IPS-18c (cell line): ENCODE results near the gene STIL.

Experiments
- H3K4me3 ChIP-seq: 2 replicates; pipeline ENCODE4 v1.7.0; 2013; ENCODE audit warnings: low read depth, mild to moderate bottlenecking, low read length, moderate library complexity; ENCODE audit not compliant: insufficient read depth
- H3K9me3 ChIP-seq: one replicate; pipeline ENCODE4 v1.6.1; 2013; ENCODE audit warnings: mild to moderate bottlenecking, low read length, moderate library complexity; ENCODE audit not compliant: control insufficient read depth, insufficient read depth

Gene STIL

DNA sequence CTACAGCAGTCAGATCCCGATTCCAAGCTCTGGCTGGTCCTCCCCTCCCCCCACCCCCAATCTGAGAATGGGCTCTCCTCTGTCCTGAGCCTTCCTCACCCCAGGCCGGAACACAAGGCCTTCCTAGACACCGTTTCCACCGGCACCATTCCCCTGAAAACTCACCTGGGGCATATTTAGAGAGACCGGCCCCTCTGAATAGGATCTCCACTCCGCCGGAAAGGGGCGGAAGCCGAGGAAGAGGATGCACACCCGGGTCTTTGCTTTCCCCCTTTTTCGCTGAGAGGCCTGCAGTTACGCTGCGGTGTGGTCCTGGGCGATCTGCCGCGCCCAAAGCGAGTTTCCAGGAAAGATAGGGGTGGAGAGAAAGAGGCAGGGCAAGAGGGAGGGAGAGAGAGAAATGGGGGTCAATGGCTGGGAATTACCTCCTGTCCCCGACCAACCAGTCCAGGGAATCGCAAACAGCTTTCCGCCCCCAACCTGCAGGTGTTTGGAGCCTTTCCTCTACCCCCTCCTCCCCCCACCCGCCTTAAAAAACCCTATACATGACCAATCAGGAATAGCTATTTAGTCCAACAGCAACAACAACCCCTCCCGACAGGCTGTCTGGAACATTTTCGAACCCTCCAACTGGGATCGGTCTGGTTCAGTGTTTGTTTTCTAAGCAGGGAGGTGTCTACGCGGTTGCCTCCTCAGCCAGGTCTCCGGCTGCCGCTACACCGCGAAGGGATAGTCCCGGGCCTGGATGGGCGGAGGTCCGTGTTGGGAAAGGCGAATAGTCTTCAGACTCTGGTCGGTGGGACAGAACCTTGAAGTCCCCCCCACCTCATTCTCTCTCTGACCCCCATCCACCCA is 84.7 kb downstream of the STIL start:
- Histone ChIP-seq H3K4me3 (peak overlapping the region; percentile 34; the same call in 1 of the 2 replicates), H3K9me3 (no peaks in the 10 kb centered on the region)

GRCh38 chr1:47228644-47229030 is 85.3 kb downstream of the STIL start:
- H3K4me3 ChIP-seq: peak overlapping the region; percentile 34; the same call in 1 of the 2 replicates
- H3K9me3 ChIP-seq: no peaks in the 10 kb centered on the region

DNA sequence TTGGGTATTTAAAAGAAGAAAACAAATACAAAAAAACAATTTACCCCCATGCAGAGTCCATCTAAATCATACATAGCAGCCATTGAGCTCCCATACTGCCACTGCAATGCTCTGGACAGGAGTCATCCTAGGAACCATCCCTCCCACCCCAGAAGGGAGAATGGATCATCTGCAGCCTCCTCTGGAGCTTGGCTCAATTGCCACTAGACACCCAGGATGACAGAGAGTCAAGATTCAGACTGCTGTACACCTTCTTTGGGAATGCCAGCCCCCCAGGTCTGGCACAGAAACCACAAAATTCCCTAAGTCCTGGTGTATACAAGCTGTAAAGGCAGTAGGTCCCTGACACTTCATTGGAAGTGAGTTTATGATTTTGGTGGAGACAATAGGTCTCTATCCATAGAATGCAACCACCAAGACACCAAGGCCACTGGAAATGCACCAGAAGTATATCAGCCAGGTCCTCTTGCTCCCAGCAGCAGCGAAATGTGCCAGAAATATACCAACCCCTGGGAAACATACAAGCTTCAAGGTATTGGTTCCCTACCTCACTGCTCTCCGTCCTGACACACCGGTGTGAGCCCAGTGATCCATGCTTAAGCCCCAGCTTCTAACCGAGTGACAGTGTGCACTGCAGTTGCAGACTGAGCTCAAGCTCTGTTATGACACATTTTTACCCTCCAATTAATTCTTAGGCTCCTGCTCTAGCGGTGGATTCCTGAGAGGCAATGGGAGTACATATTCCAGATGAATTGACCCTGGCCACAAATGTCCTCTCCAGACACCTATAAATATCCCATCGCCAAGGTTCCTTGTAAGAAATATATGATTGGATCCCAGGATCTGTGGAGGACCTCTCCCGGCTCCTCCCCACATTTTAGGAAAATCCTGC is 86.4 kb downstream of the STIL start:
- no peaks in the 10 kb centered on the region for H3K9me3 ChIP-seq
- H3K4me3 ChIP-seq: no peak overlapping the region

DNA sequence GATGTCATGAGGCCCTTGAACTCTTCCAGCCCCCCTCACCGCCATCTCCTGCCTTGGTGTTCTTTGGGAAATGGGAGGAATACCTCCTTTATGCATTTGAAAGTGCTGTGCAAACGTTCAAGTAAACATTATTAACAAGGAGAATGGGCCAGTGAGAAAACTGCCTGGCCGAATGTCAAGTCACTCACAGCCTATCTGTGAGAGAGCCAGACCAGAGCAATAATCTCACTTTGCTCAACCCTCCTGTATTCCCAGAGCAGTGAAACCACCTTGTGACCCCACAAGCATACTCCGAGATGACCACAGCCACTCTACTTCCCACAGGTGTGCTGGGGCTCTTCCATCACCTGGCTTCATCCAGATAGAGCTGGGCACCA is 87.1 kb downstream of the STIL start:
- no peaks in the 10 kb centered on the region for H3K9me3 ChIP-seq
- H3K4me3 ChIP-seq: no peak overlapping the region

DNA sequence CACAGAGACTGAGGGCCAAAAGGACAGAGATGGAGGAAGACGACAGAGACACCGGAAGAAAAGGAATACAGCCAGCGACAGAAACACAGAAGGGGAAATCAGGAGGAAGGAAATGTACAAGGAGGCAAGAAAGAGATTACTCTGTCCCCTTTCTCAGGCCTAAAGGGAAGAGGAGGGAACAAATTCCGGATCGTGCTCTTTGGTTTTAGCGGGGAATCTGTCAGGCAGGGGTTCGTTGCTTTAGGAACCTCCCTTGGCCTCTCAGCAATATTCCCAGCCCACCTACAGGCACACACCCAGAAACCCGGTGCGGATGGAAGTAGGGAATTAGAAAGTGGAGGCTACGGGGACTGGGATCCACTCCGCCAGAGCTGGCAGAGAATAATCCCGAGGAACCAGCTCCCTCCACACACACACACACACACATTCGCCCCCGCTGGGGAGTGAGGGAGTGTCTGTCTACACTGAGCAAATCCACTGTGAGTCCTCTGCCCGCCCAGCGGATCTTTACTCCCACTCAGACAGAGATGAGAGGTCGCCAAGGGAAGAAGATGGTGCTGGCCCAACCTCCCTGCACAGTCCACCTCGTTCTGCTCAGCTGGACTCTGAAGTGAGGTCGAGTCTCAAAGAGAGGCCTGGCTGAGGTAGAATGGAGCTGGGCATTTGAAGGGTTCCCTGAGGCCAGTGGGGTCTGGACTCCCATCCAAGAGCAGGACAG is 87.7 kb downstream of the STIL start:
- H3K4me3 ChIP-seq: peak overlapping the region; percentile 31; the same call in 1 of the 2 replicates

DNA sequence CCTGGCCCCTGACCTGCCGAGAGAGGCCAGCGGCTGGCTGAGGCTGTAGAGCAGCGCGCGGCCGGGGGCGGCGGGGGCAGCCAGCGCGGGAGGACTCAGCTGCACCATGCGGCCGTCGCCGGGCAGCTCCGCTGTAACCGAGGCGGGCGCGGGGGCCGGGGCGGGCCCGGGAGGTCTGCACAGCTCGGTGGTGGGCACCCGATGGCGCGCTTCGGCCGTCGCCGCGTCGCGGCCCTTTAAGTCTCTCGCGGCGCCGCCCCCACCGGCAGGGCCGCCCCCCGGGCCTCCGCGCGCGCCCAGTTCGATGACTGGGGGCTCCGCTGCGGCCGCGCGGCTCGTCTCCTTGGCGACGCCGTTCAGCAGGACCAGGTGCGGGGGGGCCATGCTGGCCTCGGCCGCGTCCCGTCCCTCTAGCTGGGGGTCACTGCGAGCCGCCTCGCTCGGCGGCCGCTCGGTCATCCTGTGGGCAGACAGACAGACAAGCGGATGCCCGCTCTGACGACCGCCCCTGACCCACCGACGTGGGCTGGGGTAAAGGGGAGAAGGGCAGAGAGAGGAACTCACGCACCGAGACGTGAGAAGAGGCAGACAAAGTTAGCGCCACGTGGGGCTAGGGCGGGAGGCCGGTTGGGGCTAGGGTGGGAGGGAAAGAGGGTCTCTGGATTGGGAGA is 88.4 kb downstream of the STIL start:
- Histone ChIP-seq H3K4me3 (peak overlapping the region; percentile 31), H3K9me3 (no peaks in the 10 kb centered on the region)

More for the DNA sequence above, 87.7 kb downstream of the STIL start:
- H3K9me3 ChIP-seq: no peaks in the 10 kb centered on the region

DNA sequence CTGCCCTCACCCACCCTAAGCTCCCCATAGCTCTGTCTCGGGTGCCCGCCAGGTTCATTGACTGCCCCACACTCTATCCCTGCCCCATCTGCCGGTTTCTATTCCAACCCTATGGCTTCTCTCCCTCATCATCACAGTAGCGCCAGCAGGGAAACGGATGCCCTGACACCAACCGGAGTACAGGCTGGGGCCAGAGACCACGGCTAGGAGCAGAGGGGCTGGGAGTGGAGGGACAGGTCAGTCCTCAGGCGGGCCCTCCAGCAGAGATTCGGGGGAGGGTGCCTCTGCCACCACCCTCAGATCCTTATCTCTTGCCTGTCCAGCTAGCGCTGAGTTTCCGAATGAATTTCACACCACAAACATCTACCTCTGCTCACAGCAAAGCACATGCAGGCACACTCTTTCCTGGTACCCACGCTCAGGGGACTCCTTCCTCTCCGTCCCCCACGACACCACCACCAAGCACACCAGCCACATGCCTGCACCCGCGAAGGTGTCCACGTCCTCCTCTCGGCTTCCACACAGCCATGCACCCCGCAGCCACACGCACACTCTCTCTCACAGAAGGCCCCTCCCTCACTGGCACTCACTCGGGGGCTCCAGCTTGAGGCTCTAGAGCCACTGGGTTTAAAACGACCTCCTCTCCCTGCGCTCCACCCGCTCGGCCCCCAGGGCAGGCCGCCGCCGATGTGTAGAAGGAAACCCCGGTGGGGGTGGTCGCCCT is 89.1 kb downstream of the STIL start:
- no peaks in the 10 kb centered on the region for H3K9me3 ChIP-seq
- peak overlapping the region; percentile 31; the same call in 1 of the 2 replicates for H3K4me3 ChIP-seq

- Histone ChIP-seq H3K4me3 (no peak overlapping the region), H3K9me3 (no peaks in the 10 kb centered on the region)
Observed at GRCh38 chr1:47223921-47224675, 89.8 kb downstream of the STIL start.

DNA sequence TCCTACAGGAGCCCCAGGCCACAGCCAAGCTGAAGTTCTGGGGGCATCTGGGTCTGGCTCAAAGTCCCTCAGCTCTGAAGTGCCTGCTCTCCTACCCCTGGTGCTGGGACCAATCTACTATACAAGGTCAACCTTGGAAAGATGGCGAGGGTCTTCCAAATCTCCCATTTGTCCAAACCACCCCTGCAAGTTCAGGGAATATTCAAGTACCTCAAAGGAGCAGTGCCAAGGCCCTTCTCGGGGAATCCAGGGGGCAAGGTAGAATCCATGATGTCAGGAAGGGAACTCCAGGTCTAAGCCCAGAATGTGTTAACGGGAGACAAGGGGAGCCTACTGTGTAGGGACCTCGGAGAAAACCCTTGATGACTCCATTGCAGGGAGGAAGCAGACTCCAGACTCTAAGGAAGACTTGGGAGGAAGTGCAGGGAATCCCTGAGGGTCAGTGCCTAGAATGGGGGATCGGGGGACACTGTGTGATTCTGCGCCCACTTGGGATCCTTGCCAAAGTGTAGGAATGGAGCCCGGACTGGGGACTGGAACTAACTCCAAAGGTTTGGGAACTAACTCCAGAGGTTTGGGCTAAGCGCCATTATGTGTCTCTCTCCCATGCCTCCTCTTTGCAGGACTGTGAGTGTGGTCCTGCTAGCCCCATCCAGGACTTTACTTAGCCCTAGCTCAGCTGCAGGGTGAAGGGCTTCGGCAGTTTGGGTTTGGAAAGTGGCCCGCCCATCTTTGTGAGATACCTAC is 90.6 kb downstream of the STIL start:
- Histone ChIP-seq H3K4me3 (no peak overlapping the region), H3K9me3 (no peaks in the 10 kb centered on the region)

DNA sequence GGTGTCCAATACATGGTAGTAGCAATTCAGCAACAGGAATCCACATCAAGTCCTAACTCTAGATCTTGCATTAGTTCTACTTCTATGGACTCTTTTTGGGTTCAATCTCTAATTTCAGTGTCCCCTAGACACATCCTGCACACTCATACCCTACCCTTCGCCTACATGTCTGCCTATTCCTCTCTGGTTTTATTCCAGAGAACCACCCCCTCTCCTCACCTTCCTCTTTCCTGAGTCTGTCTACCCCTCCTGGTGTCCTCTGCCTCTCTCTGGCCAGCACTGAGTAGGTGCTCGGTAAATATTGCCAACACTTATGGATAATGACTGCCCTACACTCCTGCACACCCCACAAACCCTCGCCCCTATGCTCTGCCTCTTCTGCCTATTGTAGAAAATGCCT is 91.5 kb downstream of the STIL start:
- Histone ChIP-seq H3K4me3 (no peak overlapping the region), H3K9me3 (no peaks in the 10 kb centered on the region)

DNA sequence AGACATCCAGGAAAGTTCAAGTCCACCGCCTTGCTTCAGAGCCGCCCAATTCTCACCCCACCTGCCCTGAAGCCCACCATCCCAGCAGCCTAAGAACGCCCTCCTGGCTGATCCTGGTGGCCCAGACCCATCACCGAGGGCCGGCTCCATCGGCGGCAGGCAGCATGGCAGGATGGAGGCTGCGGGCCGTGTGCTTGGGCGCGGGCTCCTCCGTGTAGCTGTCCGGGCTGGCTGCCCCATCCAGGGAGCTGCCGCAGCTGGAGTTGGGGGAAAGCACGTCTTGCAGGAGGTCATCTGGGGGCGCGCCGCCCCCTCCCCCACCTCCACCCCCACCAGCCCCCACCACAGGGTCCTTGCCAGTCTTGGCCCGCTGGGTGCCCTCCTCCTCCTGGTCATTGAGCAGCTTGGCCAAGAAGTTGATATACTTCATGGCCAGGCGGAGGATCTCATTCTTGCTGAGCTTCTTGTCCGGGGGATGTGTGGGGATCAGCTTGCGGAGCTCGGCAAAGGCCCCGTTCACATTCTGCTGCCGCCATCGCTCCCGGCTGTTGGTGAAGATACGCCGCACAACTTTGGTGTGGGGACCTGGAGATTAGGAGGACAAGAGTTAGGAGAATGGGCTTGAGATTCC is 94.2 kb downstream of the STIL start:
- no peak overlapping the region for H3K4me3 ChIP-seq
- no peaks in the 10 kb centered on the region for H3K9me3 ChIP-seq

GRCh38 chr1:47219001-47219400 is 94.9 kb downstream of the STIL start:
- Histone ChIP-seq H3K4me3 (no peak overlapping the region), H3K9me3 (no peaks in the 10 kb centered on the region)

- Histone ChIP-seq H3K9me3 (no peaks in the 10 kb centered on the region), H3K4me3 (no peak overlapping the region)
Observed at GRCh38 chr1:47216278-47217059, 97.5 kb downstream of the STIL start.

DNA sequence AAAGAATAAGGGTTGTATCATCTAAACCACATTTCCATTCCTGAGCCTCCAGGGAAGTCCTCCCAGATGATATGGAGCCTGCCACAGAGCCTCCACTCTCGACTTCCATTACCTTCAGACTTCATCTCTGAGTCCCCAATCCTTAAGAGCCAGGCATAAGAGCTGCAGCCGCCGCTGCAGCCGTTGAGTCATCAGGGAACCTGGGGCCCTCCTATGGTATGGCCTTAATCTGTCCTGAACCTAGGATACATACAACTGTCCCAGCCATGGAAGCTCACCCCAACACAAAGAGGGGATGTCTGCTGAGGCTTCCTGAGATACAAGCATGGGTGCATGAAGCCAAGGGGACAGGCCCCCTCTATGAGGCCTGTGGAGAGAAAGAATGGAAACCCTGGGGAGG is 98.2 kb downstream of the STIL start:
- Histone ChIP-seq H3K9me3 (no peaks in the 10 kb centered on the region), H3K4me3 (no peak overlapping the region)
